GM12892 (cell line): ENCODE measurements around the gene ASL.

Source experiments
- POLR2A ChIP-seq: IDR thresholded peaks from 2 replicates; pipeline ENCODE4 v1.6.1; 2011; ENCODE audit warnings: low read depth, low read length, control low read depth
- POLR2AphosphoS5 ChIP-seq: IDR thresholded peaks from 2 replicates; pipeline ENCODE4 v1.6.1; 2011; ENCODE audit warnings: low read depth, low read length, control low read depth
- TAF1 ChIP-seq: IDR thresholded peaks from 2 replicates; pipeline ENCODE4 v1.6.1; 2011; ENCODE audit warnings: low read depth, mild to moderate bottlenecking, control low read depth, low read length, borderline replicate concordance

- TF ChIP-seq POLR2A (no peak), TAF1 (no peak), POLR2AphosphoS5 (no peak)
Observed at GRCh38 chr7:66033471-66034385, 41.9 kb upstream of the ASL start.
